Tibial nerve (tissue), 4 donors: ENCODE measurements around the gene TEF. TPM values are rescaled to one million over a fixed set of nuclear protein-coding genes. Genes with fewer than 3 reads are reported as not detected.
"Not testable (repeated sequence)": the region's sequence is repeated elsewhere in the genome, so short reads cannot be mapped to it uniquely, and the experiment has no call there.

Experiments
- DNase-seq, 2 donors: peaks; one replicate each; pipeline ENCODE4 v3.0.0-alpha.2; 2019; ENCODE audit warnings: low spot score in 2 of 2
- H3K27ac ChIP-seq, 4 donors: fragments of 200-600 bp; sonication (generic) in 3 of 4; one replicate each; pipeline ENCODE4 v1.5.1; 2017 to 2019; ENCODE audit warnings: mild to moderate bottlenecking in 1 of 4
- H3K27me3 ChIP-seq, 2 donors: fragments of 200-600 bp; sonication (generic) in 1 of 2; one replicate each; pipeline versions ENCODE4 v1.5.1 to v1.6.0; 2017 to 2019
- H3K36me3 ChIP-seq, 3 donors: fragments of 200-600 bp; sonication (generic); one replicate each; pipeline ENCODE4 v1.5.1; 2018 to 2019
- H3K4me1 ChIP-seq, 4 donors: fragments of 200-600 bp; sonication (generic) in 3 of 4; one replicate each; pipeline ENCODE4 v1.5.1; 2017 to 2019
- H3K4me3 ChIP-seq, 4 donors: fragments of 200-600 bp; sonication (generic) in 3 of 4; one replicate each; pipeline ENCODE4 v1.5.1; 2017 to 2019; ENCODE audit warnings: mild to moderate bottlenecking in 1 of 4, moderate library complexity in 1 of 4
- H3K9me3 ChIP-seq, 4 donors: fragments of 200-600 bp; sonication (generic) in 3 of 4; one replicate each; pipeline ENCODE4 v1.5.1; 2017 to 2019
- CTCF ChIP-seq, 5 experiments: fragments of 200-600 bp in 3 of 5; fragments of 450-650 bp in 2 of 5; sonication (generic) in 3 of 5; IDR thresholded peaks; one replicate each; pipeline ENCODE4 v1.5.1; 2016 to 2019; ENCODE audit warnings: antibody characterized with exemption in 5 of 5, mild to moderate bottlenecking in 3 of 5, moderate library complexity in 2 of 5
- EP300 ChIP-seq, 2 donors: sonication (generic); formaldehyde crosslinking; IDR thresholded peaks; one replicate each; pipeline ENCODE4 v1.6.1; 2017; ENCODE audit warnings: antibody characterized with exemption in 2 of 2, mild to moderate bottlenecking in 1 of 2
- POLR2A ChIP-seq, 2 donors: fragments of 450-650 bp; IDR thresholded peaks; one replicate each; pipeline ENCODE4 v1.6.1; 2017; ENCODE audit warnings: antibody characterized with exemption in 2 of 2, mild to moderate bottlenecking in 2 of 2, moderate library complexity in 2 of 2
- WGBS, 2 donors: methylation state at CpG; one replicate each; pipeline ENCODE4 v1.1.5; 2018; 5-methylcytosine and 5-hydroxymethylcytosine counted together
- total RNA-seq, 4 donors: library from RNA; depleted of rRNA; stranded (reverse); fragments of >200 nt; gene quantifications; one replicate each; pipeline ENCODE4 v1.1.0, GENCODE V29; 2016

Gene TEF
- total RNA-seq, 4 donors from 2014 or later = 20.1 to 49.4 (median 43.9) TPM

GRCh38 chr22:41398921-41399320 is 17.2 kb downstream of the TEF start:
- H3K36me3 ChIP-seq = peaks cover 0 to 60% (median 14%) of the 10 kb centered on the region in 3 donors

GRCh38 chr22:41401781-41402648 is 20.3 kb downstream of the TEF start:
- Histone ChIP-seq H3K27ac (peak overlapping the region; percentile 43 to 87 (median 66)), H3K4me1 (peaks cover 0 to 55% (median 22%) of the 10 kb centered on the region in 4 donors), H3K36me3 (peaks cover 0 to 31% (median 0%) of the 10 kb centered on the region in 3 donors), H3K27me3 (no peaks in the 10 kb centered on the region), H3K9me3 (no peaks in the 10 kb centered on the region), H3K4me3 (no peak overlapping the region)
- DNase-seq = peak in 1 of 2 donors; percentile 44
- 30 to 36% methylated on average over 16 of the region's 16 CpGs for WGBS, 2 donors
- TF ChIP-seq EP300 (IDR thresholded peaks at IDR 0.05) (peak in 1 of 2 donors; percentile 61), CTCF (IDR thresholded peaks at IDR 0.05) (no peak), POLR2A (IDR thresholded peaks at IDR 0.05) (no peak)

More at GRCh38 chr22:41398921-41399320, 17.2 kb downstream of the TEF start:
- Histone ChIP-seq H3K27ac (peak overlapping the region in 3 of 4 donors; percentile 17 to 91 (median 71)), H3K27me3 (no peaks in the 10 kb centered on the region), H3K4me3 (no peak overlapping the region), H3K4me1 (peaks cover 0 to 77% (median 37%) of the 10 kb centered on the region in 4 donors), H3K9me3 (no peaks in the 10 kb centered on the region)
- WGBS, 2 donors = 43 to 44% methylated on average over 8 of the region's 8 CpGs
- no peak for DNase-seq
- TF ChIP-seq EP300 (IDR thresholded peaks at IDR 0.05) (no peak), POLR2A (IDR thresholded peaks at IDR 0.05) (no peak), CTCF (IDR thresholded peaks at IDR 0.05) (no peak)

GRCh38 chr22:41402851-41403250 is 21.1 kb downstream of the TEF start:
- WGBS, 2 donors = 93 to 95% methylated on average over 14 of the region's 14 CpGs
- H3K27ac ChIP-seq = peak overlapping the region in 3 of 4 donors; percentile 43 to 87 (median 76)
- DNase-seq, H3K9me3 ChIP-seq, H3K27me3 ChIP-seq, H3K4me3 ChIP-seq: not testable (repeated sequence)
- H3K4me1 ChIP-seq = peaks cover 0 to 47% (median 18%) of the 10 kb centered on the region in 4 donors
- peaks cover 0 to 23% (median 0%) of the 10 kb centered on the region in 3 donors for H3K36me3 ChIP-seq

- H3K4me3 ChIP-seq = no peak overlapping the region
- H3K4me1 ChIP-seq = peaks cover 0 to 38% (median 17%) of the 10 kb centered on the region in 4 donors
- H3K27me3 ChIP-seq = no peaks in the 10 kb centered on the region
- TF ChIP-seq EP300 (IDR thresholded peaks at IDR 0.05) = peak in 1 of 2 donors; percentile 97
- peak; percentile 20 to 57 for TF ChIP-seq POLR2A (IDR thresholded peaks at IDR 0.05)
- TF ChIP-seq CTCF (IDR thresholded peaks at IDR 0.05) = peak; percentile 90 to 100 (median 95)
- WGBS, 2 donors = 12 to 14% methylated on average over 15 to 18 of the region's 18 CpGs
- H3K9me3 ChIP-seq = no peaks in the 10 kb centered on the region
- peaks cover 0 to 14% (median 0%) of the 10 kb centered on the region in 3 donors for H3K36me3 ChIP-seq
- peak overlapping the region; percentile 37 to 87 (median 68) for H3K27ac ChIP-seq
- peak; percentile 75 to 76 for DNase-seq
These were observed 22.0 kb downstream of the TEF start for GRCh38 chr22:41403532-41404318.

GRCh38 chr22:41405588-41405987 is 23.8 kb downstream of the TEF start:
- 86 to 87% methylated on average over 8 of the region's 8 CpGs for WGBS, 2 donors
- Histone ChIP-seq H3K9me3 (no peaks in the 10 kb centered on the region), H3K4me1 (peaks cover 0 to 39% (median 20%) of the 10 kb centered on the region in 4 donors), H3K36me3 (no peaks in the 10 kb centered on the region), H3K4me3 (no peak overlapping the region), H3K27ac (peak overlapping the region in 1 of 4 donors; percentile 62), H3K27me3 (no peaks in the 10 kb centered on the region)
- TF ChIP-seq CTCF (IDR thresholded peaks at IDR 0.05) (no peak), EP300 (IDR thresholded peaks at IDR 0.05) (no peak), POLR2A (IDR thresholded peaks at IDR 0.05) (no peak)
- no peak for DNase-seq
